SU-DHL-6 (cell line): Measurements from ENCODE around the gene KLC4.

Experiments used
- H2AFZ ChIP-seq: fragments of 200-600 bp; sonication (generic); 2 replicates; pipeline ENCODE4 v1.6.1; 2014; ENCODE audit warnings: low read depth, mild to moderate bottlenecking, moderate library complexity, mixed read lengths, antibody characterized with exemption, low read length; ENCODE audit not compliant: severe bottlenecking
- H3F3A ChIP-seq: fragments of 200-600 bp; shearing (Covaris generic); 2 replicates; pipeline ENCODE4 v1.6.0; 2016; ENCODE audit warnings: antibody characterized with exemption, mild to moderate bottlenecking; ENCODE audit not compliant: insufficient read depth
- H3K27ac ChIP-seq: fragments of 200-600 bp; sonication (generic); 2 replicates; pipeline ENCODE4 v1.5.1; 2016; ENCODE audit warnings: low read depth, mild to moderate bottlenecking, low read length, moderate library complexity, mixed read lengths
- H3K27me3 ChIP-seq: fragments of 200-600 bp; sonication (generic), shearing (Covaris generic); 2 replicates; pipeline ENCODE4 v1.6.0; 2014; ENCODE audit warnings: mild to moderate bottlenecking, low read length
- H3K36me3 ChIP-seq: fragments of 200-600 bp; sonication (generic); 2 replicates; pipeline ENCODE4 v1.6.1; 2014; ENCODE audit warnings: mild to moderate bottlenecking, low read length, mixed read lengths
- H3K4me2 ChIP-seq: fragments of 300-600, 200-600 bp; shearing (Covaris generic), sonication (generic); 2 replicates; pipeline ENCODE4 v1.6.0; 2014; ENCODE audit warnings: low read length, low read depth, mild to moderate bottlenecking; ENCODE audit not compliant: poor library complexity, severe bottlenecking
- H3K4me3 ChIP-seq: fragments of 200-600 bp; sonication (generic); 2 replicates; pipeline ENCODE4 v1.5.1; 2014; ENCODE audit warnings: antibody characterized with exemption, low read length, mild to moderate bottlenecking, mixed read lengths; ENCODE audit not compliant: insufficient read depth, poor library complexity, severe bottlenecking
- H3K79me2 ChIP-seq: fragments of 200-600 bp; sonication (generic); 2 replicates; pipeline ENCODE4 v1.6.1; 2014; ENCODE audit warnings: mild to moderate bottlenecking, low read length, moderate library complexity; ENCODE audit not compliant: insufficient read depth
- H3K9ac ChIP-seq: fragments of 200-600 bp; sonication (generic); 2 replicates; pipeline ENCODE4 v1.7.0; 2014; ENCODE audit warnings: mild to moderate bottlenecking, low read length
- H3K9me2 ChIP-seq: fragments of 200-600 bp; sonication (generic); replicated peaks from 2 replicates; pipeline ENCODE4 v1.6.1; 2014; ENCODE audit warnings: low read length; ENCODE audit not compliant: insufficient read depth
- H3K9me3 ChIP-seq: fragments of 200-600 bp; sonication (generic); 2 replicates; pipeline ENCODE4 v1.6.1; 2014; ENCODE audit warnings: low read length, mixed read lengths; ENCODE audit not compliant: insufficient read depth
- H4K20me1 ChIP-seq: fragments of 200-600 bp; sonication (generic); 2 replicates; pipeline ENCODE4 v1.6.1; 2014; ENCODE audit warnings: low read depth, mild to moderate bottlenecking, antibody characterized with exemption, low read length, moderate library complexity, mixed read lengths
- CTCF ChIP-seq: fragments of 200-600 bp; sonication (generic); IDR thresholded peaks from one replicate; pipeline ENCODE4 v1.5.1; 2017; ENCODE audit warnings: antibody characterized with exemption, mild to moderate bottlenecking, low read length, moderate library complexity; ENCODE audit not compliant: insufficient read depth, poor library complexity, severe bottlenecking
- EZH2phosphoT487 ChIP-seq: fragments of 200-600 bp; sonication (generic), shearing (Covaris generic); conservative IDR thresholded peaks from 2 replicates; pipeline ENCODE4 v1.6.1; 2018; ENCODE audit warnings: mild to moderate bottlenecking, antibody characterized with exemption, low read length, moderate library complexity, mixed read lengths

KLC4 gene

GRCh38 chr6:43122146-43122545 lies 62.7 kb downstream of the KLC4 start:
- no peaks in the 10 kb centered on the region for H3K9me2 ChIP-seq
- H2AFZ ChIP-seq, result no peak overlapping the region
- H3K27ac ChIP-seq, result no peak overlapping the region
- H3K9ac ChIP-seq, result no peak overlapping the region
- H3K36me3 ChIP-seq, result no peaks in the 10 kb centered on the region
- H4K20me1 ChIP-seq, result no peaks in the 10 kb centered on the region
- no peaks in the 10 kb centered on the region for H3F3A ChIP-seq
- TF ChIP-seq EZH2phosphoT487 (no peak), CTCF (no peak)
- no peak overlapping the region for H3K4me2 ChIP-seq
- H3K79me2 ChIP-seq, result no peaks in the 10 kb centered on the region
- no peaks in the 10 kb centered on the region for H3K9me3 ChIP-seq
- no peak overlapping the region for H3K4me3 ChIP-seq
- no peaks in the 10 kb centered on the region for H3K27me3 ChIP-seq

- Histone ChIP-seq H3K27me3 (no peaks in the 10 kb centered on the region), H2AFZ (no peak overlapping the region), H3K4me3 (no peak overlapping the region), H3F3A (no peaks in the 10 kb centered on the region), H3K9me2 (no peaks in the 10 kb centered on the region), H3K27ac (no peak overlapping the region), H3K4me2 (no peak overlapping the region), H3K79me2 (no peaks in the 10 kb centered on the region), H3K9ac (no peak overlapping the region), H3K9me3 (no peaks in the 10 kb centered on the region), H4K20me1 (no peaks in the 10 kb centered on the region), H3K36me3 (no peaks in the 10 kb centered on the region)
- TF ChIP-seq EZH2phosphoT487 (no peak), CTCF (no peak)
Measured at GRCh38 chr6:43123461-43124314, 64.3 kb downstream of the KLC4 start.

- Histone ChIP-seq H3K9ac (no peak overlapping the region), H3K36me3 (no peaks in the 10 kb centered on the region), H3K27me3 (no peaks in the 10 kb centered on the region), H3F3A (no peaks in the 10 kb centered on the region), H3K9me2 (no peaks in the 10 kb centered on the region), H4K20me1 (no peaks in the 10 kb centered on the region), H3K4me2 (no peak overlapping the region), H3K27ac (no peak overlapping the region), H3K79me2 (no peaks in the 10 kb centered on the region), H3K9me3 (no peaks in the 10 kb centered on the region), H2AFZ (no peak overlapping the region), H3K4me3 (no peak overlapping the region)
- TF ChIP-seq CTCF (no peak), EZH2phosphoT487 (no peak)
Measured at GRCh38 chr6:43124481-43124880, 65.0 kb downstream of the KLC4 start.
